ENCODE measurements around the gene DISP2.

DNA sequence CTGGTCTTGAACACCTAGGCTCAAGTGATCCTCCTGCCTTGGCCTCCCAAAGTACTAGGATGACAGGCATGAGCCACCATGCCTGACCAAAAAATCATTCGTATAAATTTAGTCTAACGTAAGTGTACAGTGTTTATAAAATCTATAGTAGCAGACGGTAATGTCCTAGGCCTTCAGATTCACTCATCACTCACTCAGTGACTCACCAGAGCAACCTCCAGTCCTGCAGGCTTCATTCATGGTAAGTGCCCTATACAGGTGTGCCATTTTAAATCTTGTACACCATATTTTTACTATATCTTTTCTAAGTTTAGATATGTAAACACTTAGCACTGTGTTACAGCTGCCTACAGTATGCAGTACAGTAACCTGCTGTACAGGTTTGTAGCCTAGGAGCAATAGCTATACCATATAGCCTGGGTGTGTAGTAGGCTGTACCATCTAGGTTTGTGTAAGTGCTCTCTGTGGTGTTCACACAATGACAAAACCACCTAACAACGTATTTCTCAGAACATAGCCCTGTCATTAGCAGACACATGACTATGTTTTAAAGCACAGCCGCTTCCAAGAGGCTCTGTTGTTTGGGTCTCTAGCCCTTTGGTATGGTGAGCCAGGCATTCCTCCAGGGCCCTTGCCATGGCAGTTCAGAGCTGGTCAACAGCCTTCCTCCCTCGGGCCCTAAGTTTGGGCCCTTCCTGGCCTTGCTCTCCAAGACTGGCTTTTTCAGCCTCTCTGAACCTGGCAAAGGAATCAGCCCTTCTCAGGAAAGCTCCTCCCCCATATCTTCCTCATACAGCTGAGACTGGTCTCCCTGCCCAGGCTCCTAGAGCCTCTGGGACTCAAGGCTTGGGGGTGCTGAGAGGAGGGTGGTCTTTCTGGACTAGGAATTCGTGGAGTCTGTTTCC is 15.4 kb upstream of the DISP2 start:
- no peak for TF ChIP-seq C11orf30 (IDR thresholded peaks at IDR 0.05; ENCODE audit: low read depth)
- no peak for TF ChIP-seq POLR2A (conservative IDR thresholded peaks at IDR 0.05)
- no peak for TF ChIP-seq CBFB (CRISPR knock-in tag; IDR thresholded peaks at IDR 0.05)
- TF ChIP-seq, protein P1, sequence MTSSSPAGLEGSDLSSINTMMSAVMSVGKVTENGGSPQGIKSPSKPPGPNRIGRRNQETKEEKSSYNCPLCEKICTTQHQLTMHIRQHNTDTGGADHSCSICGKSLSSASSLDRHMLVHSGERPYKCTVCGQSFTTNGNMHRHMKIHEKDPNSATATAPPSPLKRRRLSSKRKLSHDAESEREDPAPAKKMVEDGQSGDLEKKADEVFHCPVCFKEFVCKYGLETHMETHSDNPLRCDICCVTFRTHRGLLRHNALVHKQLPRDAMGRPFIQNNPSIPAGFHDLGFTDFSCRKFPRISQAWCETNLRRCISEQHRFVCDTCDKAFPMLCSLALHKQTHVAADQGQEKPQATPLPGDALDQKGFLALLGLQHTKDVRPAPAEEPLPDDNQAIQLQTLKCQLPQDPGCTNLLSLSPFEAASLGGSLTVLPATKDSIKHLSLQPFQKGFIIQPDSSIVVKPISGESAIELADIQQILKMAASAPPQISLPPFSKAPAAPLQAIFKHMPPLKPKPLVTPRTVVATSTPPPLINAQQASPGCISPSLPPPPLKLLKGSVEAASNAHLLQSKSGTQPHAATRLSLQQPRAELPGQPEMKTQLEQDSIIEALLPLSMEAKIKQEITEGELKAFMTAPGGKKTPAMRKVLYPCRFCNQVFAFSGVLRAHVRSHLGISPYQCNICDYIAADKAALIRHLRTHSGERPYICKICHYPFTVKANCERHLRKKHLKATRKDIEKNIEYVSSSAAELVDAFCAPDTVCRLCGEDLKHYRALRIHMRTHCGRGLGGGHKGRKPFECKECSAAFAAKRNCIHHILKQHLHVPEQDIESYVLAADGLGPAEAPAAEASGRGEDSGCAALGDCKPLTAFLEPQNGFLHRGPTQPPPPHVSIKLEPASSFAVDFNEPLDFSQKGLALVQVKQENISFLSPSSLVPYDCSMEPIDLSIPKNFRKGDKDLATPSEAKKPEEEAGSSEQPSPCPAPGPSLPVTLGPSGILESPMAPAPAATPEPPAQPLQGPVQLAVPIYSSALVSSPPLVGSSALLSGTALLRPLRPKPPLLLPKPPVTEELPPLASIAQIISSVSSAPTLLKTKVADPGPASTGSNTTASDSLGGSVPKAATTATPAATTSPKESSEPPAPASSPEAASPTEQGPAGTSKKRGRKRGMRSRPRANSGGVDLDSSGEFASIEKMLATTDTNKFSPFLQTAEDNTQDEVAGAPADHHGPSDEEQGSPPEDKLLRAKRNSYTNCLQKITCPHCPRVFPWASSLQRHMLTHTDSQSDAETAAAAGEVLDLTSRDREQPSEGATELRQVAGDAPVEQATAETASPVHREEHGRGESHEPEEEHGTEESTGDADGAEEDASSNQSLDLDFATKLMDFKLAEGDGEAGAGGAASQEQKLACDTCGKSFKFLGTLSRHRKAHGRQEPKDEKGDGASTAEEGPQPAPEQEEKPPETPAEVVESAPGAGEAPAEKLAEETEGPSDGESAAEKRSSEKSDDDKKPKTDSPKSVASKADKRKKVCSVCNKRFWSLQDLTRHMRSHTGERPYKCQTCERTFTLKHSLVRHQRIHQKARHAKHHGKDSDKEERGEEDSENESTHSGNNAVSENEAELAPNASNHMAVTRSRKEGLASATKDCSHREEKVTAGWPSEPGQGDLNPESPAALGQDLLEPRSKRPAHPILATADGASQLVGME (CRISPR knock-in tag; IDR thresholded peaks at IDR 0.05), result no peak
- no peak for TF ChIP-seq ZBTB8A (IDR thresholded peaks at IDR 0.05; ENCODE audit: partially characterized antibody)
- no peak for TF ChIP-seq POLR2AphosphoS5 (IDR thresholded peaks at IDR 0.05; ENCODE audit: control insufficient read depth, insufficient read depth, low read depth, low read length)

All from K562 (cell line).